Femur (tissue), 1 donor: Measurements from ENCODE around the gene TSPAN9.

Experiments used
- DNase-seq: peaks from one replicate; pipeline ENCODE4 v3.0.0-alpha.2; 2017

Gene TSPAN9

GRCh38 chr12:3128498-3129293 lies 51.5 kb downstream of the TSPAN9 start:
- DNase-seq, result no peak

- no peak for DNase-seq
Measured at GRCh38 chr12:3129301-3130056, 52.3 kb downstream of the TSPAN9 start.

- DNase-seq, result no peak
Measured at GRCh38 chr12:3130057-3130830, 53.1 kb downstream of the TSPAN9 start.

GRCh38 chr12:3131129-3131528 lies 54.0 kb downstream of the TSPAN9 start:
- DNase-seq, result no peak

GRCh38 chr12:3132636-3133404 lies 55.6 kb downstream of the TSPAN9 start:
- DNase-seq, result no peak

GRCh38 chr12:3133405-3133783 lies 56.2 kb downstream of the TSPAN9 start:
- no peak for DNase-seq

- no peak for DNase-seq
Measured at GRCh38 chr12:3134126-3134525, 56.9 kb downstream of the TSPAN9 start.

- DNase-seq, result no peak
Measured at GRCh38 chr12:3134526-3135135, 57.5 kb downstream of the TSPAN9 start.

GRCh38 chr12:3135522-3136461 lies 58.6 kb downstream of the TSPAN9 start:
- DNase-seq, result peak; percentile 67

- no peak for DNase-seq
Measured at GRCh38 chr12:3136641-3137267, 59.6 kb downstream of the TSPAN9 start.

GRCh38 chr12:3137268-3137781 lies 60.1 kb downstream of the TSPAN9 start:
- peak; percentile 82 for DNase-seq

- no peak for DNase-seq
Measured at GRCh38 chr12:3137814-3138445, 60.8 kb downstream of the TSPAN9 start.

GRCh38 chr12:3138941-3139511 lies 61.8 kb downstream of the TSPAN9 start:
- DNase-seq, result peak; percentile 61

- DNase-seq, result no peak
Measured at GRCh38 chr12:3139760-3140159, 62.6 kb downstream of the TSPAN9 start.

GRCh38 chr12:3140284-3140683 lies 63.1 kb downstream of the TSPAN9 start:
- DNase-seq, result no peak

GRCh38 chr12:3141339-3142321 lies 64.5 kb downstream of the TSPAN9 start:
- no peak for DNase-seq

- DNase-seq, result no peak
Measured at GRCh38 chr12:3142386-3142785, 65.2 kb downstream of the TSPAN9 start.

GRCh38 chr12:3144495-3144894 lies 67.3 kb downstream of the TSPAN9 start:
- no peak for DNase-seq
